Body of pancreas (tissue), 4 donors: ENCODE results near the gene SLC9A3. TPM values are rescaled to one million over a fixed set of nuclear protein-coding genes. Genes with fewer than 3 reads are reported as not detected.

ENCODE experiments used
- ATAC-seq: fragments of 150-250 bp; one replicate; pipeline ENCODE4 v1.9.1; 2016
- DNase-seq, 4 donors: peaks; one replicate each; pipeline ENCODE4 v3.0.0-alpha.2; 2019
- H3K27ac ChIP-seq, 4 donors: fragments of 200-600 bp; sonication (generic); 1 replicate in 3 of 4; 2 replicates in 1 of 4; pipeline versions ENCODE4 v1.5.1 to v1.6.1; 2016 to 2019; ENCODE audit warnings: mild to moderate bottlenecking in 1 of 4, mixed read lengths in 1 of 4, moderate library complexity in 1 of 4
- H3K27me3 ChIP-seq, 2 donors: fragments of 200-600 bp; sonication (generic); one replicate each; pipeline ENCODE4 v1.6.0; 2016; ENCODE audit warnings: mild to moderate bottlenecking in 1 of 2
- H3K36me3 ChIP-seq, 2 donors: fragments of 200-600 bp; sonication (generic); replicated peaks in 1 of 2; 2 replicates each; pipeline ENCODE4 v1.5.1; 2016; ENCODE audit warnings: low read depth in 2 of 2; ENCODE audit not compliant: insufficient read depth in 1 of 2
- H3K4me1 ChIP-seq: fragments of 200-600 bp; sonication (generic); one replicate; pipeline ENCODE4 v1.6.0; 2016
- H3K4me3 ChIP-seq, 2 donors: fragments of 200-600 bp; sonication (generic); 1 replicate in 1 of 2; 2 replicates in 1 of 2; pipeline ENCODE4 v1.5.1; 2016 to 2019
- H3K9me3 ChIP-seq, 3 donors: fragments of 200-600 bp; sonication (generic); 1 replicate in 2 of 3; 2 replicates in 1 of 3; pipeline ENCODE4 v1.5.1; 2016
- CTCF ChIP-seq, 7 experiments: fragments of 450-650 bp in 4 of 7; fragments of 200-600 bp in 3 of 7; sonication (generic) in 3 of 7; IDR thresholded peaks; one replicate each; pipeline ENCODE4 v1.5.1; 2016 to 2019; ENCODE audit warnings: antibody characterized with exemption in 7 of 7
- POLR2A ChIP-seq, 3 donors: fragments of 450-650 bp; IDR thresholded peaks; one replicate each; pipeline ENCODE4 v1.6.1; 2016; ENCODE audit warnings: antibody characterized with exemption in 3 of 3, mild to moderate bottlenecking in 2 of 3
- WGBS, 2 donors: methylation state at CpG; one replicate each; pipeline ENCODE4 v1.1.5; 2017; 5-methylcytosine and 5-hydroxymethylcytosine counted together
- intact Hi-C: fragments of 100-400 bp; cut with DNase I; formaldehyde crosslinking; loops from one replicate; pipeline ENCODE4 v1.15.1; 2023
- total RNA-seq, 2 donors: library from RNA; depleted of rRNA; stranded (reverse); fragments of >200 nt; gene quantifications; one replicate each; pipeline ENCODE4 v1.1.0, GENCODE V29; 2016

Gene SLC9A3
- total RNA-seq, 2 donors from 2014 or later = 2.0 to 4.7 TPM

- TF ChIP-seq CTCF (IDR thresholded peaks at IDR 0.05) (no peak), POLR2A (IDR thresholded peaks at IDR 0.05) (no peak)
- Histone ChIP-seq H3K27me3 (no peaks in the 10 kb centered on the region), H3K4me1 (no peaks in the 10 kb centered on the region), H3K36me3 (no peaks in the 10 kb centered on the region), H3K9me3 (no peaks in the 10 kb centered on the region), H3K4me3 (no peak overlapping the region), H3K27ac (no peak overlapping the region)
- intact Hi-C loops = no loop called here
- no peak for ATAC-seq
- no peak for DNase-seq
- 56 to 67% methylated on average over 27 to 31 of the region's 35 CpGs for WGBS, 2 donors
These were observed 94.6 kb downstream of the SLC9A3 start for GRCh38 chr5:429453-430188.

- Histone ChIP-seq H3K27ac (no peak overlapping the region), H3K4me1 (no peaks in the 10 kb centered on the region), H3K9me3 (no peaks in the 10 kb centered on the region), H3K4me3 (no peak overlapping the region), H3K27me3 (no peaks in the 10 kb centered on the region), H3K36me3 (no peaks in the 10 kb centered on the region)
- intact Hi-C loops = no loop called here
- no peak for ATAC-seq
- WGBS, 2 donors = 65 to 78% methylated on average over 20 to 22 of the region's 22 CpGs
- DNase-seq = no peak
- TF ChIP-seq POLR2A (IDR thresholded peaks at IDR 0.05) (no peak), CTCF (IDR thresholded peaks at IDR 0.05) (no peak)
These were observed 95.3 kb downstream of the SLC9A3 start for GRCh38 chr5:428754-429452.

GRCh38 chr5:428219-428618, 96.0 kb downstream of the SLC9A3 start:
- Histone ChIP-seq H3K27me3 (no peaks in the 10 kb centered on the region), H3K4me3 (no peak overlapping the region), H3K4me1 (no peaks in the 10 kb centered on the region), H3K36me3 (no peaks in the 10 kb centered on the region), H3K9me3 (no peaks in the 10 kb centered on the region), H3K27ac (no peak overlapping the region)
- whole genome bisulfite sequencing, 2 donors = 67 to 79% methylated on average over 7 to 11 of the region's 11 CpGs
- intact Hi-C loops = no loop called here
- ATAC-seq = no peak
- TF ChIP-seq POLR2A (IDR thresholded peaks at IDR 0.05) (no peak), CTCF (IDR thresholded peaks at IDR 0.05) (no peak)
- no peak for DNase-seq

- Histone ChIP-seq H3K4me1 (no peaks in the 10 kb centered on the region), H3K36me3 (no peaks in the 10 kb centered on the region), H3K9me3 (no peaks in the 10 kb centered on the region), H3K27ac (no peak overlapping the region), H3K27me3 (no peaks in the 10 kb centered on the region), H3K4me3 (no peak overlapping the region)
- intact Hi-C loops = no loop called here
- TF ChIP-seq POLR2A (IDR thresholded peaks at IDR 0.05) (no peak), CTCF (IDR thresholded peaks at IDR 0.05) (no peak)
- DNase-seq = no peak
- no peak for ATAC-seq
- 84 to 87% methylated on average over 25 to 37 of the region's 39 CpGs for WGBS, 2 donors
These were observed 96.7 kb downstream of the SLC9A3 start for GRCh38 chr5:427415-428087.
